Activated B cell treated with CpG ODN at 0.5 μM for 24 hours (primary cell): Measurements from ENCODE around the gene PASK. TPM values are rescaled to one million over a fixed set of nuclear protein-coding genes. Genes with fewer than 3 reads are reported as not detected.

ENCODE experiments used
- ATAC-seq: fragments of 200-7000 bp; cut with Tn5 transposase; one replicate; pipeline ENCODE4 v1.10.0; 2021; ENCODE audit warnings: low read depth, mild to moderate bottlenecking, moderate library complexity
- CTCF ChIA-PET: fragments of 350-600 bp; sonication (Branson Sonifier 250); formaldehyde crosslinking; loops from one replicate; lab custom pipeline; 2021; ENCODE audit warnings: antibody characterized with exemption; lab: Charles Lee
- POLR2A ChIA-PET: fragments of 350-600 bp; sonication (Branson Sonifier 250); formaldehyde crosslinking; loops from one replicate; lab custom pipeline; 2021; ENCODE audit warnings: antibody characterized with exemption; lab: Charles Lee
- DNase-seq: peaks from one replicate; pipeline ENCODE4 v3.0.0; 2022
- H3K27ac Mint-ChIP-seq: one replicate; pipeline ENCODE4 v1.8.0; 2020; ENCODE audit warnings: mixed read lengths
- H3K27me3 Mint-ChIP-seq: one replicate; pipeline ENCODE4 v1.8.0; 2021; ENCODE audit warnings: mixed read lengths
- H3K36me3 Mint-ChIP-seq: one replicate; pipeline ENCODE4 v1.8.0; 2021; ENCODE audit warnings: low read depth, mixed read lengths
- H3K4me1 Mint-ChIP-seq: one replicate; pipeline ENCODE4 v1.8.0; 2021; ENCODE audit warnings: mixed read lengths
- H3K4me3 Mint-ChIP-seq: one replicate; pipeline ENCODE4 v1.8.0; 2020; ENCODE audit warnings: mild to moderate bottlenecking, mixed read lengths
- H3K9me3 Mint-ChIP-seq: one replicate; pipeline ENCODE4 v1.8.0; 2020; ENCODE audit warnings: mixed read lengths
- intact Hi-C: fragments of 100-400 bp; cut with micrococcal nuclease; formaldehyde crosslinking; loops from one replicate; pipeline ENCODE4 v1.15.1; 2024
- total RNA-seq: library from RNA; stranded (reverse); gene quantifications from 2 replicates; pipeline ENCODE4 v1.2.3, GENCODE V29; 2022
- TF ChIP-seq, protein P1 (sequence below): fragments of 200-600 bp; IDR thresholded peaks from one replicate; pipeline ENCODE4 v1.8.0; 2022; ENCODE audit warnings: antibody characterized with exemption, mild to moderate bottlenecking

Gene PASK
- total RNA-seq, 1 donor from 2014 or later = 150 TPM

DNA sequence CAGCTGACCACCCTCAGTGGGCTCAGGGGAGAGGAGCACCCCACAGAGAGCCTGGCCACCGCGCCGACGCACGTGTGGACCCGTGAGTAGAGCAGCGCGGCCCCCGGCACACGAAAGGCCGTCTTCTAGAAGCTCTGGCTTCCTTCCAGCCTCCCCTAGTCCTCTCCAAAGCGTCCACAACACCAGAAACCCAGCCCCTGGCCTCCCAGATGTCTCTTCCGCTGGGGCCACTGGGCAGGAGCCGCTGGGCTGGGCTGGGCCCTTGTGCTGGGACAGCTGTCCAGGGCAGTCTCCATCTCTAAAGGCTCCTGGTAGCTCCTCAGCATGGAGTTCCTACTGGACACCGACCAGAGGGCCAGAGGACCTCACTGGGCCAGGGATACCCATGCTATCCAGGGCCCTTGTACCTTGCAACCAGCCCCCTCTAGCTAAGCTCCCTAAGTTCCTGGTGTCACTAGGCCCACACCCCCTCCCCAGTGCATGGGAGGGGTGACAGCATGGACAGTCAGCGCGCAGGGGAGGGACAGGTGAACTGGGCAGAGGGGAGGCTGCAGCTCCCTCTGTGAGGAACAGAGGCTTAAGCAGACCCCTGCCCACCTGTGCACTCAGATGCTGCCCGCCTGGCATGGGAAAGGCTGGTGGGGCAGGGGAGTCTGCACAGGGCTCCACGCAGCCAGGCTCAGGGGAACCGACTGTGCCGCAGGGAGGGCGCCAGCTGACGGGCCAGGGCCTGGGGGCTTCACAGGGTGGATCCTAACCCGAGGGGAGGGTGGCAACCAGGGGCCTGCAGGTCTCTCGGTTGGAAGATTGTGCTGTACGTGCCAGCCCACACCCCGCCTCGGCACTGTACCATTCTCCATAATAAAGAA, 80.1 kb downstream of the PASK start:
- Mint-ChIP-seq H3K36me3 (peaks cover 15% of the 10 kb centered on the region), H3K9me3 (no peaks in the 10 kb centered on the region), H3K27ac (no peak overlapping the region), H3K4me1 (peaks cover under 1% of the 10 kb centered on the region), H3K4me3 (no peak overlapping the region), H3K27me3 (peaks cover under 1% of the 10 kb centered on the region)
- ChIA-PET POLR2A (no interaction called here), CTCF (no interaction called here)
- intact Hi-C loops = no loop called here
- DNase-seq = no peak
- TF ChIP-seq, protein P1, sequence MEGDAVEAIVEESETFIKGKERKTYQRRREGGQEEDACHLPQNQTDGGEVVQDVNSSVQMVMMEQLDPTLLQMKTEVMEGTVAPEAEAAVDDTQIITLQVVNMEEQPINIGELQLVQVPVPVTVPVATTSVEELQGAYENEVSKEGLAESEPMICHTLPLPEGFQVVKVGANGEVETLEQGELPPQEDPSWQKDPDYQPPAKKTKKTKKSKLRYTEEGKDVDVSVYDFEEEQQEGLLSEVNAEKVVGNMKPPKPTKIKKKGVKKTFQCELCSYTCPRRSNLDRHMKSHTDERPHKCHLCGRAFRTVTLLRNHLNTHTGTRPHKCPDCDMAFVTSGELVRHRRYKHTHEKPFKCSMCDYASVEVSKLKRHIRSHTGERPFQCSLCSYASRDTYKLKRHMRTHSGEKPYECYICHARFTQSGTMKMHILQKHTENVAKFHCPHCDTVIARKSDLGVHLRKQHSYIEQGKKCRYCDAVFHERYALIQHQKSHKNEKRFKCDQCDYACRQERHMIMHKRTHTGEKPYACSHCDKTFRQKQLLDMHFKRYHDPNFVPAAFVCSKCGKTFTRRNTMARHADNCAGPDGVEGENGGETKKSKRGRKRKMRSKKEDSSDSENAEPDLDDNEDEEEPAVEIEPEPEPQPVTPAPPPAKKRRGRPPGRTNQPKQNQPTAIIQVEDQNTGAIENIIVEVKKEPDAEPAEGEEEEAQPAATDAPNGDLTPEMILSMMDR = no peak
- no peak for ATAC-seq

DNA sequence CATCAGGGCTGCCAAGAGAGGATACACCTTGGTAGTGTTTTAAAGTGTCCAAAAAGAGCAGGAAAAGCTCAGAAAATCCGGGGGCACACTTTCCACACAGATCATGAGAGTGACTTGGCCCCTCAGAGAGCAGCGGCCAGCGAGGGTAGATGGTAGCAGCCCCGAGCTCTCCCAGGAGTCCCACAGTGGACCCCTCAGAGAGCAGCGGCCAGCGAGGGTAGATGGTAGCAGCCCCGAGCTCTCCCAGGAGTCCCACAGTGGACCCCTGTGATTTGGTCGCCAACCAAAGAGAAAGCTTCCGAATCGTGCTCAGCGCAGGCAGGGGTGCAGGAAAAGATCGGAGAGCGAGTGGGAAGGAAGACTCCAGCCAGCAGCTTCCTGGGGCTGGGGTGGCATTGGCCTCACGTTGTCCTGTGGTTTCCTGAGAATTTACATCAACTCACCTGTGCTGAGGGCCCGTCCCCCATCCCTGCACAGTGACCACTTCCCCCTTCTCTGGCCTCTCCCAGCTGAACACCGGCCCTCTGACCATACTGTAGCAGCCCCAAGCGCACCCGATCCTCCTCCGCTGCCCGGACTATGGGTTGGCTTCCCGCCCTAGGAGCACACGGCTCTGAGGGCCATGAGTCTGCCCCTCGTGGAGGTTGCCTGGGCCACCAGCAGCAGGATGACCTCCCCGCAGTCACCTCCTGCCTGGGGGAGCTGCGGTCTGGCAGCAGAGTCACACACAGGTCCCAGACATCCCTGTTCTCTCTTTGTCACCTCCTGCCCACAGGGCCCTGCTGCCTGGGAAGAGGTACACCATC, 80.9 kb downstream of the PASK start:
- intact Hi-C loops = no loop called here
- ChIA-PET POLR2A (no interaction called here), CTCF (no interaction called here)
- DNase-seq (no peak), ATAC-seq (no peak)
- TF ChIP-seq, protein P1 = no peak
- H3K4me1 Mint-ChIP-seq = peaks cover 2% of the 10 kb centered on the region
- H3K9me3 Mint-ChIP-seq = no peaks in the 10 kb centered on the region
- peaks cover 2% of the 10 kb centered on the region for H3K27me3 Mint-ChIP-seq
- H3K36me3 Mint-ChIP-seq = peaks cover 11% of the 10 kb centered on the region
- H3K4me3 Mint-ChIP-seq = no peak overlapping the region
- H3K27ac Mint-ChIP-seq = no peak overlapping the region

- no peaks in the 10 kb centered on the region for H3K9me3 Mint-ChIP-seq
- peaks cover 2% of the 10 kb centered on the region for H3K27me3 Mint-ChIP-seq
- POLR2A ChIA-PET = no interaction called here
- peaks cover 2% of the 10 kb centered on the region for H3K4me1 Mint-ChIP-seq
- peaks cover 10% of the 10 kb centered on the region for H3K36me3 Mint-ChIP-seq
- intact Hi-C loops = no loop called here
- TF ChIP-seq, protein P1 = no peak
- H3K4me3 Mint-ChIP-seq = no peak overlapping the region
- no peak overlapping the region for H3K27ac Mint-ChIP-seq
- ATAC-seq (no peak), DNase-seq (no peak)
- CTCF ChIA-PET = no interaction called here
These were observed 81.7 kb downstream of the PASK start for GRCh38 chr2:241067501-241068135.

- ATAC-seq (no peak), DNase-seq (no peak)
- CTCF ChIA-PET = no interaction called here
- peaks cover 2% of the 10 kb centered on the region for H3K4me1 Mint-ChIP-seq
- H3K4me3 Mint-ChIP-seq = no peak overlapping the region
- no peak overlapping the region for H3K27ac Mint-ChIP-seq
- intact Hi-C loops = no loop called here
- H3K27me3 Mint-ChIP-seq = peaks cover 2% of the 10 kb centered on the region
- peaks cover 6% of the 10 kb centered on the region for H3K36me3 Mint-ChIP-seq
- TF ChIP-seq, protein P1 = no peak
- POLR2A ChIA-PET = no interaction called here
- H3K9me3 Mint-ChIP-seq = no peaks in the 10 kb centered on the region
These were observed 82.4 kb downstream of the PASK start for GRCh38 chr2:241066893-241067341.
